Activated naive CD8-positive, alpha-beta T cell treated with anti-CD3 and anti-CD28 coated beads, Interleukin-2, amount 50 U/mL, for 16 hours (primary cell): ENCODE measurements around the gene ME2.
"Not testable (repeated sequence)": the region's sequence is repeated elsewhere in the genome, so short reads cannot be mapped to it uniquely, and the experiment has no call there.

Experiments used
- DNase-seq: peaks from one replicate; pipeline ENCODE4 v3.0.0-alpha.2; 2020; ENCODE audit warnings: low read depth, low spot score

ME2 gene

DNA sequence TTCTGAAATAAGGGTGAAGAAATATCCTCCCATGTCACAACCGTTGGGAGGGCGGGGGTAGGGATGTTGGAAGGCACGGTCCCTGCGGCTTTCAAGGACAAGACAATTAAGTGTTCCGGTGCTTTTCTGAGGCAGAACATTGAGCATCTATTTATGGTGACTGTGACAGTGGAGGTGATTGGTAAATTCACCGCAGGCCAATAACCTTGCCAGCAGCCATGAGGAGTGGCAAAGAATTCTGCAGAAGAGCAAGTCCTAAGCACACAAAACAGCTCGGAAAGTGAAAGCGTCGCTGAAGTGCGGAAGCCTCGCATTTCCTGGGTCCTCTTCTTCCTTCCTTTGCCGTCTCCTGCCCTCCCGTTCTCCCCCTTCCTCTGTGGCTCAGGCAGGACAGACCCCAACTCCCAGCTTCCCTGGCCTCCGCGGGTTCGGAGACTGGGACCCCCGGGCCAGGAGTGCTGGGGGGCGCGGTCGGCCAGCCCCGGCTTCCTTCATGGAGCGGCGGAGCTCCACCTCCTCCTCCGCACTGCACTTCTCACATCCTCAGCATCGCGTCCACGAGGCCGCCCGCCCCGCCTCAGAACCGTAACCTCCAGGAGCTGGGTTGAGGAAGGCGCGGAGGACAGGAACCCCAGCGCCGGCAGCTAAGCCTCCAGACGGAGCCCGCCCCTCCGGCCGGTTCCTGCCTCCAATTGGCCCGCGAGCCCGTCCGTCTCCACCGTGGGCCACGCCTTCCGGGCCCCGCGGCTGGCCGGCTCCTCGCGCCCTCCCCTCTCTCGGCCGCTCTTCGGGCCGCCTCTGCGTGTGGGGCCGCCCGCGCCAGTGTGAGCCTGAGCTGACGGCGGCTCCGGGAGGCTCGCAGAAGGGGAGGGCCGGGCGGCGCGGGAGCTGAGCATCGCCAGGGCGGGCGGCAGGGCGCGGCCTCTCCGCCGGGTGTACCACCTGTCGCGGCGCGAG lies at the start of gene ME2:
ME2 (plus strand) TSS at position 774 of the 957 bp plus-strand sequence. CDS start 16,703 bp downstream, outside the sequence.
- DNase-seq, result peak; percentile 85

DNA sequence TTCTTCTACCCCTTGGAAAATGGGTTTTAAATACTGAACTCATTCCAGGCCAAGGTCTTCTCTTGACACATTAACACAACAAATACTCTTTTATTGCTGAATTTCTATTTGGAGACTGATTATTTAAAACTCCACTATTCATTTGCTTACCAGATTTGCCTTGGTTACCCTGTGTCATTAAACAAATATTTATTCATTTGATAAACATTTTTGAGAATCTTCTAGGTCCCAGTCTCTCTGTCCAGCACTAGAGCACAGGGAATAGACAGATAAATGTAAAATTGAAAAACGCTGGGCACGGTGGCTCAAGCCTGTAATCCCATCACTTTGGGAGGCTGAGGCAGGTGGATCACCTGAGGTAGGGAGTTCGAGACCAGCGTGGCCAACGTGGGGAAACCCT lies 49.3 kb upstream of the ME2 start:
- no peak for DNase-seq

DNA sequence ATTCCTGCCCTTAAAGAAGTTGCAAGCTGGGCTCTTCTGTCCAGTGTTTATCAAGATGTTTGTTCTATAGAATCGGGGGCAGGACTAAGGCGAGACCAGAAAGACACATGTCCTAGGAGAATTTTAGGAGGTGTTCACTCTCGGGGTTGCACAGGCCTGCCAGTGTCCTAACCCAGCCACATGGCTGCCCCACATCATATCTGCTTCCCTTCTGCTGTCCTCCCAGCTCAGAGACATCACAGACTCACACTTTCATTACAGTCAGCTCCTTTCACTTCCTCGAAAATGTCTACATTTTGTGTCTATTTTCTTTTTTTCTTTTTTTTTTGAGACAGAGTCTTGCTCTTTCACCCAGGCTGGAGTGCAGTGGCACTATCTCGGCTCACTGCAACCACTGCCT lies 48.4 kb upstream of the ME2 start:
- no peak for DNase-seq

DNA sequence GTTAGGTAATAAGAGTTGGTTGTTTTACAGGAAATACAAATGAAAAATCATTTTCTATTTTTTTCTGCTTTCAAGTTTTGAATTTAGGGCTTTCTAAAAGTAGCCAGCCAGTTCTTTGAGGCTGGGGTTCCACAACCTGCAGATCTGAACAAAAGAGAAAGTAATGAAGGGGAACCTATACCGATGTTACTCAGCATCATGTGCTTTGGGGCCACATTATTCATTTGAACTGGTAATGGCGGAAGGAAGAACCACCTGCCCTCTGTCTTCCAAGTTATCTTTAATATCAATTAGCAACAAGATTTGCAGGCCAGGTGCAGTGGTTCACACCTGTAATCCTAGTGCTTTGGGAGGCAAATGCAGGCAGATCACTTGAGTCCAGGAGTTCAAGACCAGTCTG lies 46.2 kb upstream of the ME2 start:
- DNase-seq, result no peak

DNA sequence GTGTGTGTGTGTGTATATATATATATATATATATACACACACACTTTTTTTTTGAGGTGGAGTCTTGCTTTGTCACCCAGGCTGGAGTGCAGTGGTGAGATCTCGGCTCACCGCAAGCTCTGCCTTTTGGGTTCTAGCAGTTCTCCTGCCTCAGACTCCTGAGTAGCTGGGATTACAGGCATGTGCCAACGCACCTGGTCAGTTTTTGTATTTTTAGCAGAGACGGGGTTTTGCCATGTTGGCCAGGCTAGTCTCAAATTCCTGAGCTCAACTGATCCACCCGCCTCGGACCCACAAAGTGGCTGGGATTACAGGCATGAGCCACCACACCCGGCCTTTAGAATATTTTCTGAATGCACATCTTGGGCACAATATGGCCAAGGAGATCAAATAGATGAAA lies 45.4 kb upstream of the ME2 start:
- DNase-seq, result not testable (repeated sequence)

DNA sequence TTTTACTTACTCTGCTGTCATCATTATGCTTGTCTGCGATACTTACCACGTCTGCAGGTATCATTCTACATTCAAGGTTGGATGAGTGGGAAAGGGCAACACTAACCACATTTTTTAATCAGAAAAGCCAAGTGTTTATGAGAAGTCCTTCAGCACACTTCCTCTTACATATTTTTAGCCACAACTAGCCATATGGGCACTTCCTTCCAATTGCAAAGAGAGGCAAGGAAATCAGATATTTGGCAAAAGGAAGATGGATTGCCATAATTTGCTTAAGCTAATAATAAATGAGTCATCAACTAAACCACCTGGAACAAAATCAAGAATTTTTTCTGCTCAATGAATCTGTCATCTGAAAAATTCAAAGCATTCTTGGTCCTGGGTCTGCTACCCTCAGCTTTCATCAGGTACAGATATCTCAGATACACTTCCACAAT lies 42.4 kb upstream of the ME2 start:
- no peak for DNase-seq

DNA sequence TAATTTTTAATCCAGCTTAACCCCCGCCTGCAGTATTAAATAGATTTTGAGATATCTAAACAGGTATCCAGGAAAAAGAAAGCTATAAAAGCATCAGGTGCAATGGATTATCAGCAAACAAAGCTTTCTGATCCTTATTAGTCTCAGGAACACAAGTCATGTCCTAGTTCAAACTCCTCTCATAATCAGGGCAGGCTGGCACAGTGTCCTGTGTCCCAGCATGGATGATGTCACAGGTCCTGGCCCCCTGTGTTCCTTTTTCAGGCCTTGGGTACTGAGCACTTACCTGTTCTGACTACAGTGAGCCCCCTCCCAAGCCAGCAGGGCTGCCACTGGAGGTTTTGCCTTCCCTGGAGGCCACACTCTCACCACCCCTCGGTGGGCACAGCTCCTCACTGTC lies 39.6 kb upstream of the ME2 start:
- DNase-seq, result no peak

DNA sequence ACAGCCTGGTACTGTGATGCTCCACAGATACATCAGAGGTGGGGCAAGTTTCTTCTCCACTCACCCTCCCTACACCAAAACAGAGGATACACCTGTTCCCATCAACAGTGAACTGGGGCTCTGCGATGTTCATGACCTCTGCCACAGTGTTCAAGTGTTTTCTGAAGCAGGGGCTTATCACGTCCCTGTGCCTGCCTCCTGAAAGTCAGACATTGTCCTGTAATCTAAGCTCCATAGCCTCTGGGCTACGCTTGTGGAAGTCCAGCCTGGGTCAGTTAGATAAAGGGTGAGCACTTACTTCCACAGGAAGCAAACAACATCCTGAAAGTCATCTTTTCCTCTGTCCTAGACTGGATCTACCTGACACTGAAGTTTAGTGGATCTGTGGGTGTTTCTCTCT lies 38.9 kb upstream of the ME2 start:
- no peak for DNase-seq

DNA sequence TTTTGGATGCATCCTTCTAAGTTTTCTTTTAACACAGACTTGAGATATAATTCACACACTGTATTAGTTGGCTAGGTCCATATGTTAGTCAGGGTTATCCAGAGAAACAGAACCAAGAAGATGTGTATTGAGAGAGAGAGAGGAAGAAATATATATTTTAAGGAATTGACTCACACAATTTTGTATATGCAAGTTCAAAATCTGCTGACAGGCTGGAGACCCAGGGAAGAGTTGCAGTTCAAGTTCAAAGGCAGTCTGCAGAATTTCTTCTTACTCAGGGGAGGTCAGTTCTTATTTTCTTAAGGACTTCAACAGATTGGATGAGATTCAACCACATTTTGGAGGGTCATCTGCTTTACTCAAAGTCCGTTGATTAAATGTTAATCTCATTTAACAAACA lies 36.1 kb upstream of the ME2 start:
- DNase-seq, result no peak

DNA sequence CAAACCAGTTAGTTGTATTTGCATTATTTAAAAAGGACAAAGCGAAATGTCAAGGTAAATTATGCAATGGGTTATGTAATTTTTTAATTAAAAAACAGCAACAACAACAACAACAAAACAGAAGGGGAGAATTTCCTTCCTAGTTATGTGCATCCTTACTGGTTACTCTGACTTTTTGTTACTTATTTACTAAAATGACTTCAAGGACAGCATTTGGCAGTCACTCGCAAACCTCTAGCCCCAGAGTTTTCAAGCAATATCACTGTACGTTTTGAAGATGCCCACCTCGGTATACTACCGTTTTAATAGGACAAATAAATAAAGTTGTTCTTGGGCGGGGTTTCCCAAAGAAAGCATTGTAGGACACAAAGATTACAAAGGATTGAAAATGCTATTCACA lies 34.4 kb upstream of the ME2 start:
- no peak for DNase-seq

DNA sequence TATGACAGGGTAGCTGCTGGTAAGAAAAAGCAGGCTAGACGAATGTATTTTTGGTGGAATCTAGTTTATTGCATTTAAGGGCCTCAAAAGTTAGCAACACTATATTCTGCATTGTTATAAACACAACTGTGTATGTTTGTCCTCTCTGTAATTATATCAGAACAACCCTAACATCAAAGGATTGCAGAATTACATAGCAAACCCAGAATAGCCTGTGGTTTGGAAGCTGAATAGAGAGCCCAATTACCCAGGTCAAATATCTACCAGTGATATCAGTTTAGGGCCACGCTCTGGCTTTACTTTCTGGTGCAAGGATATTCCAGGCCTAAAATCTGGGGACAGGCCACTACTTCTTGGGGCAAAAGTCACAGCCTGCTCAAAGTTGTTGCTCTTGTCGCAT lies 34.0 kb upstream of the ME2 start:
- no peak for DNase-seq

DNA sequence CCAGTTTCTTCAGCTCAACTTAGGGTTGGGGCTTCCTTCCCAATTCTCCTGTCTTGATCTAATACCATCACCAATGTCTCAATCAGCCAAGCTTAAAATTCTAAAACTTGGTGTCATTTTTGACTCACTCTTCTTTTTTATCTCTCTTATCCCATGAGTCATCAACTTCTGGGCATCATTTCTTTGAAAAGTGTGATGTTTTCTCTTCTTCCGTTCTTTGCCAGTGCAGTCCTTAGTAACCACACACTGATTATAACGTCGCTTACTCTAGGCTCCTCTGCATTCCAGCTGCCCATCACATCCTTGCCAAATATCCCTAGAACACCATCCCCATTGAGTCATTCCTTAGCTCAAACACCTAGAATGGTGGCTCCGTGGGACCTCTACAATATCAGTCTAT lies 31.7 kb upstream of the ME2 start:
- no peak for DNase-seq

DNA sequence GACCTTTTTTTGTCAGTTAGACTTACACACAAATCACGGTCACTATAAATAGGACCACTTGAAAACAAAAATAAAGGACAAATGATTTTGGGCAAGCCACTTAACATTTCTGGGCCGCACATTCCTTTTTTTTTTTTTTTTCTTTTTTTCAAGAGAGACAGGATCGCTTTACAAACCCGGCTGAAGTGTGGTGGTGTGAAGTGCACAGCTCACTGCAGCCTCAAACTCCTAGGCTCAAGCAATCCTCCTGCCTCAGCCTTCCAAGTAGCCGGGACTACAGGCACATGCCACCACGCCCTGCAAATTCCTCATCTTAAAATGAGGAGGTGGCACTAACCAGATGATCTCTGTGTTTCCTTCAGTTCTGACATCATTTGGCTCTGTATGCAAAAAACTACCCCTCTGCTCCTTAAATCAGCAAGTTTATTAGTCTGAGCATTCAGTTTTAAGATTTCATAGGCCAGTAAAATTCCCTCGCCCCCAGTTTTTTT lies 30.8 kb upstream of the ME2 start:
- no peak for DNase-seq

DNA sequence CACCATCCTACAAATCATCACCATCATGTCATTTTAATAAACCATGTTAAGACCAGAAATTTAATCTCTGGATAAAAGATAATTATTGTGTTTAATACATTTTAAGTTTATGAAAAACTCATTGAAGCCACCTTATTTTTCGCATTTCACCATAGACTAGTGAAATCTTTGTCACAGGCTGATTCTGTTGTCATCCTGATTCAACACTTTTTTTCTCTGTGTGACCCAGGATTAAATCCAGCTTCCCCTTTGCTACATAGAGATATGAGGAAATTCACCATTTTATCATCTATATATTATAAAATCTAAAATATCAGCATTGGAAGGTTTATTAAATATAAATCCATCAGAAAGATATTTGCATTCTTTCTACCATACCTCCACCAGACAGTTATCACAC lies 29.9 kb upstream of the ME2 start:
- no peak for DNase-seq

DNA sequence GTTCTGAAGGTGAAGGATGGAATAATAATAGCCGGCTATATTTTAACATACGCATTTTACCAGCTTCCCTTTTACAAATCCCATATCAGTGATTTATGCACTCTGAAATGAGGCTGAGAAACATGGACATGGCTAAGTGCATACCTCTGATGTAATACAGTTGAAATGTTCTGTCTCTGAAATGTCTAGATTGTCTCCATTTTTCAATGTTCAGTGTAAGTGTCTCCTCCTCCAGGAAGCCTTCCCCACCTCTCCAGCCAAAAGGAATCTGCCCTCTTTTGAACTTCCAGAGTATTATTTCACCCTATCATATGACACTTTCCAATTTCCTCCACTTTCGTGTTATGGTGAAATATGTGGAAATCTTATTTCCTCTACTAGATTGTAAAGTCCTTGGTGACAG lies 29.5 kb upstream of the ME2 start:
- DNase-seq, result no peak

DNA sequence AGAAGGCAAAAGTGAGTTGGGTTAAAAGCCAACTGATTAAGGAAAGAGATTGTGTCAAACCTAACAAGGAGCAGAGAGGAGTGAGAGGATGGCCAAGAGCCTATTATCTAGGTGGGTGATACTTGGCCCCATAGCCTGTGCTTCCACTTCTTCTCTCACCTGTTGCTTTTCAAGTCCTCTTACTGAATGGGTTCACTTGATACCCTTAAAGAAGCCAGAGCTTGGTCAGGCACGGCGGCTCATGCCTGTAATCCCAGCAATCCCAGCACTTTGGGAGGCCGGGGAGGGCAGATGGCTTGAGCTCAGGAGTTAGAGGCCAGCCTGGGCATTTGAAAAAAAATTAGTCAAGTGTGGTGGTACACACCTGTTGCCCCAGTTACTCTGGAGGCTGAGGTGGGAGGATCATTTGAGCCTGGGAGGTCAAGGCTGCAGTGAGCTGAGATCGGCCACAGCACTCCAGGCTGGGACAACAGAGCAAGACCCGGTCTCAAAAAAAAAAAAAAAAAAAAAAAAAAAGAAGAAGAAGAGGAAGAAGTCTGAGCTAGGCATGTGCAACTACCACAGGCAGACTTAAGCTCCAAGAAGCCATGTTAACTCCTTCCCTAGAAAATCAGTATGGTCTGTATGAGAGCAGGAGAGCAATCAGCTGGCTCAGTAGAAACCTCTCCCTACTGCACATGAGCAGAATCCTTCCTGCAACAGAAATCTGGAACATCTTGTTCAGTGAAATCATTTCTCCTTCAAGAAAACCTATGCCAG lies 28.4 kb upstream of the ME2 start:
- no peak for DNase-seq

DNA sequence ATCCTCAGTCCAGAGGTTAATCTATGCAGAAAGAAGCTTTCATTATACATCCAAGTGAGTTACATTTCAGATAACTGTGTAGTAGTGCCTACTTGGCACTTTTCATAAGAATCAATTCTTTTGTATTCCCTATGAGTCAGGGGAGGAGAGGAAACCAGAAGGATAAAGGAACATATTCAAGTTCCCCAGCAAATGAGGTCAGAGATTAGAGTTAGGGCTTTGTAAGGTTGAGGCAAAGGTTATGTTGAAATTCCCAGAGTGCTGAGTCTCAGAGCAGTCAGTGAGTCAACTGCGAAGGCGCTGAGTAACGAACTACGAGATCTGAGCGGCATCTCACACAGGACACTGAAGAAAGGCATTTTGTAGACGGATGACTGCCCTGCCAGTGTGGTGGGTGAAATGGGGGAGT lies 25.1 kb upstream of the ME2 start:
- no peak for DNase-seq

DNA sequence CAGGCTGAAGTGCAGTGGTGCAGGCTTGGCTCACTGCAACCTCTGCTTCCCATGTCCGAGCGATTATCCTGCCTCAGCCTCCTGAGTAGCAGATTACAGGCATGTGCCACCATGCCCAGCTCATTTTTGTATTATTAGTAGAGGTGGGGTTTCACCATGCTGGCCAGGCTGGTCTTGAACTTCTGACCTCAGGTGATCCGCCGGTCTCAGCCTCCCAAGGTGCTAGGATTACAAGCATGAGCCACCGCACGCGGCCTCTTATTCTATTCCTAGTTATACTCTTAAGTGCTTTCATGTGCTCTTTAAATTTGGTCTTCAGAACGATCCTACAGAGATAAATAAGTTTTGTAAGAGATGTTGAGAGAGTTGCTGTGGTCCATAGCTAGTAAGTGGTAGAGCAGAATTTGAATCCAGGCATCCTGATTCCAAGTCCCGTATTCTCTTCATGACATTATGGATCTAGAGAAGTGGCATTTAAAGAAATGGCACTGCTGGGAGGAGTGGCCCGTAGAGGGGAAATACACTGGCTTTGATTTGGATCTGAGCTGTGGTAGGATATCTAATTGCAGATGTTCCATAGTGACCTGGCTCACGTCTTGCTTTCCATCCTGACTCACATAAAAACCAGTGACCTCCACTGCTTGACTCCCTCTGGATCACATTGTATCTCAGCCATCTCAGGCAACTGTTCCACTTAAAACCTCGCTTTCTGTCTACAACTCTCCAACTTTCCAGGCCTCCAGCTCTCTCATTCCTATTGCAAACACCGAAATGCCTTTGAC lies 22.8 kb upstream of the ME2 start:
- no peak for DNase-seq

DNA sequence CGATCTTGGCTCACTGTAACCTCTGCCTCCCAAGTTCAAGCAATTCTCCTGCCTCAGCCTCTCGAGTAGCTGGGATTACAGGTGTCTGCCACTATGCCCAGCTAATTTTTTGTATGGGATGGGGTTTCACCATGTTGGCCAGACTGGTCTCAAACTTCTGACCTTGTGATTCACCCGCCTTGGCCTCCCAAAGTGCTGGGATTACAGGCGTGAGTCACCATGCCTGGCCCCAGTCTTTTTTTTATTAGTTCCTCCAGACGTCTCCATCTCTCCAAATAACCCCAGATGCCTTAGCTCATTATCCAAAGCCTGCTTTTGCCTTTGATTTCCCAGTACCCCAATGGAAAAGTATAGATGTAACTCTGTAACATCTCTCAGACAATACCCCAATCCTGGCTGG lies 21.8 kb upstream of the ME2 start:
- not testable (repeated sequence) for DNase-seq

DNA sequence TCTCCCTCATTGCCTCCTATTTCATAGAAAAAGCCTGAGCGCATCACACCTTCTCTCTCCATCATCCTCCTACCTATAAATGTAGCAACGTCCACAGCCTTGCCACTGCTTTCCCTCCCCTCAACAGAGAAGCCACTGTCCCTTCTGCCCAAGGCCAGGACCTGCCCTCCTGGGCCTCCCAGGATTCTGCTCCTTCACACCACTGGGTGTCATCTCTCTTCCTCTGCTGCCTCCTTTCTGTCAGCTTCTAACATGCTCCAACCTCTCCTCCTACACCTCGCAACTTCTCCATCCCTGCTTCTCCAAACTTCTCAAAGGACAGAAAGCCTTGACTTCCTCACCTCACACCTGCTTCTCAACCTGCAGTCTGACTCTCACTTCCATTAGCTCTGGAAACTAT lies 21.2 kb upstream of the ME2 start:
- no peak for DNase-seq

DNA sequence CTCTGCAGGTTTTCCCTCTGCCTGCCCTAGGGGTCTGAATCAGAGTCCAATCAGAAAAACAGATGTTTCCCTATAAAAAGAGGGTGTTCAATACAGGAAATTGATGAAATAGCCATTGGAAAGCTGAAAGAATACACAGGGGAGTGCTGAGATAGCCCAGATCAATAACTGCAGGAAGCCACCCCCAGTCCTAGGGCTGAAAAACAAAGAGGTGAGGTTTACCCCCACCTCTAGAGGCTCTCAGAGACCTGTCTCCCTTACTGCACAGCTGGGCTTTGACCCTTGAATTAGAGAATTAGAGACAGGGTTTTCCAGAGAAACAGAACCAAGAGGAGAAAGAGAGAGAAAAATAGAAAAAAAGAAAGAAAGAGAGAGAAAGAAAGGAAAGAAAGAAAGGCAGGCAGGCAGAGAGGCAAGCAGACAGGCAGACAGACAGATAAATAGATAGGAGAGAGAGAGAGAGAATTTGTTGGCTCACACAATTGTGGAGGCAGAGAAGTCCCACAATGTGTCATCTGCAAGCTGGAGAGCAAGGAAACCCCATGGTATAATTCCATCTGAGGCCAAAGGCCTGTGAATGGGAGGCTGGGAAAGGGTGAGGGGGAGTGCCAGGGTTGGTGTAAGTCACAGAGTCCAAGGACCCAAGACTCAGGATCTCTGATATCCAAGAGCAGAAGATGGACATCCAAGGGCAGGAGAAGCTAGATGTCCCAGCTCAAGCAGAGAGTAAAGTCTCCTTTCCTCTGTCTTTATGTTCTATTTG lies 18.9 kb upstream of the ME2 start:
- DNase-seq, result no peak
